ENCODE data around the gene BHLHE23.
"Not testable (repeated sequence)": the region's sequence is repeated elsewhere in the genome, so short reads cannot be mapped to it uniquely, and the experiment has no call there.

BHLHE23 gene

DNA sequence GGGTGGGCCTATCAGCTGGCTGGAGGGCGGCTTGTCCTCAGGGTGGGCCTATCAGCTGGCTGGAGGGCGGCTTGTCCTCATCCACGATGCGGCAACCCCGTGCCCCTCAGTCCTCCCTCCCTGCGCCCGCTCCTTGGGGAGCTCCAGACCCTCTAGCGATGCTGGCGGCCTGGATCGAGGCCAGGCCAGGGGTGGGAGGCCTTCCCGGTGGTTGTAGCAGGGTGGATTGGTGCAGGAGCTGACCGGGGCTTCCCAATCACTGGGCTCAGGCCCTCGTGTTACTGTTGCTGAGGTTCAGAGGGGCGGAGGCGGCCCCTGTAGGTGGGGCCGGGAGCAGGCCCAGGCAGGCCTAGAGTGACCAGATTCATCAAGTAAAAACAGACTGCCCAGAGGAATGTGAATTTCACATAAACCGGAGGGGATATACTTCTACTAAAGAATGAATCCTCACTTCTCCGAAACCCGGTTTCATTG lies 45.4 kb downstream of the BHLHE23 start:
- DNase-seq (ENCODE audit: low spot score): no peak

GRCh38 chr20:62960446-62961309 lies 46.1 kb downstream of the BHLHE23 start:
- not testable (repeated sequence) for DNase-seq (ENCODE audit: low spot score)

- no peak for DNase-seq (ENCODE audit: low spot score)
Measured at GRCh38 chr20:62959998-62960436, 46.7 kb downstream of the BHLHE23 start.

GRCh38 chr20:62959101-62959971 lies 47.4 kb downstream of the BHLHE23 start:
- DNase-seq (ENCODE audit: low spot score): no peak

GRCh38 chr20:62958388-62959100 lies 48.2 kb downstream of the BHLHE23 start:
- DNase-seq (ENCODE audit: low spot score): no peak

DNA sequence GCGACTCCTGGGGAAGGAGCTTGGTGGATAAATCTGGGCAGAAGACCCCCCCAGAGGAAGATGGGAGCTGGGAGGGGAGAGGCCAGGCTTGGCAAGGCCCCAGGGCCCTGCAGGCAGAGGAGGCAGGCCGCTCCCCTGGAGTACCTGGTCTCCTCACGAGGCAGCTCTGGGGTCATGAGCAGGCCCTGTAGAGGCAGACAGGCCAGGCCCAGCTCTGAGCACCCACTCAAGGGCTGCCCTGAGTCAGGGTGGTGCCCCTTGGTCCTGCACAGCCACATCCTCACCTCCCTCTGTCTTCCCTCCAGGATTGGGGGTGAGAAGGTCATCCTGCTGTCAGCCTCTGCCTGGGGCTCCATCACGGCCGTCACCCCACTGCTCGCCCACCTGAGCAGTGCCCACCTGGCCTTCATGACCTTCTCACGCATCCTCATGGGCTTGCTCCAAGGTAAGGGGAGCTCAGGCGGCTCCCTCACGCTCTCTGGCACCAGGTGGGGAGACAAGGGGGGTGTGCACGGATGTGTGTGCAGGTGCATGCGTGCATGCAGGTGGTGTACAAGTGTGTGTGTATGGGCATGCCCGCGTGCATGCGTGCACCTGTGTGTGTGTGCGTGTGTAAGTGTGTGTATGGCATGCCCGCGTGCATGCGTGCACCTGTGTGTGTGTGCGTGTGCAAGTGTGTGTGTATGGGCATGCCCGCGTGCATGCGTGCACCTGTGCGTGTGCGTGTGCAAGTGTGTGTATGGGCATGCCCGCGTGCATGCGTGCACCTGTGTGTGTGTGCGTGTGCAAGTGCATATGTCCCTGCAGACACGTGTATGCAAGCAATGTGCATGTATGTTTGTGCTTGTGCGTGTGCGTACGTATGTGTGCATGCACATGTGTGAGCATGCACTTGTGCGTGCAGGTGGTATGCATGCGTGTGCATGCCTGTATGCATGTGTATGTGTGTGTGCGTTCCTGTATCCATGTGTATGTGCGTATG lies 49.3 kb downstream of the BHLHE23 start:
- DNase-seq (ENCODE audit: low spot score): no peak

GRCh38 chr20:62956387-62957135 lies 50.2 kb downstream of the BHLHE23 start:
- no peak for DNase-seq (ENCODE audit: low spot score)

All from left forelimb (tissue), 1 donor.